Measurements from ENCODE around the gene DNAH5. TPM values are rescaled to one million over a fixed set of nuclear protein-coding genes. Genes with fewer than 3 reads are reported as not detected.

The DNAH5 gene
- total and polyA plus RNA-seq, 2 experiments from 2014 or later = 0.56 to 0.97 TPM

GRCh38 chr5:13919786-13920185 lies 24.7 kb downstream of the DNAH5 start (continued):
- TF ChIP-seq ZNF462 (CRISPR knock-in tag; IDR thresholded peaks at IDR 0.05) = no peak

GRCh38 chr5:13919087-13919486 lies 25.4 kb downstream of the DNAH5 start:
- no peak for ATAC-seq
- H3K36me3 Mint-ChIP-seq (ENCODE audit: low read depth) = no peaks in the 10 kb centered on the region
- no peak overlapping the region for H3K27ac Mint-ChIP-seq
- no peaks in the 10 kb centered on the region for H3K4me1 ChIP-seq (ENCODE audit: insufficient read depth)
- H2AFZ ChIP-seq = no peak overlapping the region
- no peak overlapping the region for H3K4me3 ChIP-seq
- no peaks in the 10 kb centered on the region for H3K27me3 ChIP-seq (ENCODE audit: insufficient read depth)
- no peak overlapping the region for H3K27ac ChIP-seq (ENCODE audit: low read depth)
- H3K9me3 Mint-ChIP-seq = no peaks in the 10 kb centered on the region
- H3K4me2 ChIP-seq = no peak overlapping the region
- no peaks in the 10 kb centered on the region; the same call in 1 of the 2 replicates for H3K9me2 ChIP-seq (ENCODE audit: insufficient read depth)
- H3K27me3 Mint-ChIP-seq (ENCODE audit: insufficient read depth, low read depth, poor library complexity) = peaks cover 6% of the 10 kb centered on the region
- H4K20me1 ChIP-seq (replicated peaks; ENCODE audit: insufficient read depth) = no peaks in the 10 kb centered on the region
- H3F3A ChIP-seq (replicated peaks; ENCODE audit: low read depth) = no peaks in the 10 kb centered on the region
- H3K36me3 ChIP-seq (ENCODE audit: insufficient read depth) = no peaks in the 10 kb centered on the region
- H3K4me3 Mint-ChIP-seq = no peak overlapping the region
- no peaks in the 10 kb centered on the region for H3K79me2 ChIP-seq (replicated peaks; ENCODE audit: insufficient read depth)
- DNase-seq (ENCODE audit: low spot score) = no peak
- H3K4me1 Mint-ChIP-seq = peaks cover 11% of the 10 kb centered on the region
- TF ChIP-seq STAT1 (IDR thresholded peaks at IDR 0.05; ENCODE audit: unreplicated experiment) = no peak
- no peak for TF ChIP-seq EZH2phosphoT487 (IDR thresholded peaks at IDR 0.05; ENCODE audit: unreplicated experiment)
- TF ChIP-seq REST (IDR thresholded peaks at IDR 0.05; ENCODE audit: unreplicated experiment) = no peak
- no peak for TF ChIP-seq EZH2 (IDR thresholded peaks at IDR 0.05; ENCODE audit: low read depth, unreplicated experiment)
- no peak for TF ChIP-seq NANOG (IDR thresholded peaks at IDR 0.05; ENCODE audit: borderline replicate concordance)
- TF ChIP-seq ZNF331 (CRISPR knock-in tag; IDR thresholded peaks at IDR 0.05; ENCODE audit: low read depth) = no peak
- TF ChIP-seq CTCF (conservative IDR thresholded peaks at IDR 0.05; ENCODE audit: low read depth in 2 of 2) = no peak

All from GM23338 (cell line).